Kidney epithelial cell (primary cell): ENCODE measurements around the gene DUS1L. TPM values are rescaled to one million over a fixed set of nuclear protein-coding genes. Genes with fewer than 3 reads are reported as not detected.

Experiments used
- DNase-seq: peaks from one replicate; pipeline ENCODE4 v3.0.0-alpha.2; 2010; ENCODE audit warnings: low read depth
- H3K27me3 ChIP-seq: 2 replicates; pipeline ENCODE4 v1.6.0; 2011; ENCODE audit warnings: low read length; ENCODE audit not compliant: control insufficient read depth, insufficient read depth
- H3K36me3 ChIP-seq: 2 replicates; pipeline ENCODE4 v1.5.1; 2011; ENCODE audit warnings: low read length; ENCODE audit not compliant: control insufficient read depth, insufficient read depth
- H3K4me3 ChIP-seq: 2 replicates; pipeline ENCODE4 v1.5.1; 2011; ENCODE audit warnings: low read depth, mild to moderate bottlenecking, control low read depth, low read length
- total RNA-seq: library from RNA; depleted of rRNA; stranded (reverse); fragments of >200 nt; gene quantifications from 2 replicates; pipeline ENCODE4 v1.2.3, GENCODE V29; 2015
- TF ChIP-seq, protein P1 (sequence below): IDR thresholded peaks from 2 replicates; pipeline ENCODE4 v1.5.1; 2011; ENCODE audit warnings: mild to moderate bottlenecking, moderate library complexity, low read length, control low read depth, inconsistent platforms; ENCODE audit not compliant: insufficient read depth, poor library complexity, severe bottlenecking

Gene DUS1L
- total RNA-seq, 1 donor from 2014 or later = 147 TPM

DNA sequence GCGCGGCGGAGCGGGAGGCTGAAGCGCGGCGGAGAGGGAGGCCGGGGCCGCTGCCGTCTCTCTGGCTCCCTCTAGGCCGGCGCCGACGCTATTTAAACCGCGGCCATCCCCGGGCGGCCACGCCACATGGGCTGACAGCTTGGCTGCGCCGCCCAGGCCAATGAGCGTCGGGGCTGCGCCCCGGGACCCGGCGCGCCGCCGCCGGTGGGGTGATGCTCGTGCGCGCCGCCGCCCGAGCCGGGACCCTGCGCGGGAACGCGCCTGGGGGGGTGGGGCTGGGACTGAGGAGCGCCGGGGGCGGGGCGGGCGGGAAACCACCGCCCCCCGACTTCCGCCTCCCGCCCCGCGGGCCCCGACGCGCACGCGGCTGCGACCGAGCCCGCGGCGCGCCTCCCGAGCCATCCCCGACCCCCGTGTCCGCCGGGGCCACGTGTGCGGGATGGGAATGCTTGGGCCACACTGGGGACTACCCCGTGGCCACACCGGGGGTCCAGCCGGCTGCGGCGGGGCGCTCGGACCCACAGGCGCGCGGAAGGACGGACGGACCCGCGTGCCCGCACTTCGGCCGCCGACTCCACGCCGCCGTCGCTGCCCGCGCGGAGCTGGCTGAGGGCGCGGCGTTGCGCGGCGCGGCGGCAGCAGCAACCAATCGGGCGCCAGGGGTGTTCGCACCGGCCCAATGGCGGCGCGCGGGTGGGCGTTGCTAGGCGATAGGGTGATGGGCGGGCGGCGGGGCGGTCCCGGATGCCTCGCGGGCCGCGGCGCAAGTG is 32.8 kb upstream of the DUS1L start, which contains the start of gene FASN:
FASN (minus strand) TSS at position 68 of the 770 bp plus-strand sequence. CDS start 1,791 bp downstream, outside the sequence.
- Histone ChIP-seq H3K4me3 (peak within 1 kb of the TSS; percentile 72), H3K36me3 (peaks cover 3% of the 10 kb centered on the region), H3K27me3 (no peaks in the 10 kb centered on the region)
- TF ChIP-seq, protein P1, sequence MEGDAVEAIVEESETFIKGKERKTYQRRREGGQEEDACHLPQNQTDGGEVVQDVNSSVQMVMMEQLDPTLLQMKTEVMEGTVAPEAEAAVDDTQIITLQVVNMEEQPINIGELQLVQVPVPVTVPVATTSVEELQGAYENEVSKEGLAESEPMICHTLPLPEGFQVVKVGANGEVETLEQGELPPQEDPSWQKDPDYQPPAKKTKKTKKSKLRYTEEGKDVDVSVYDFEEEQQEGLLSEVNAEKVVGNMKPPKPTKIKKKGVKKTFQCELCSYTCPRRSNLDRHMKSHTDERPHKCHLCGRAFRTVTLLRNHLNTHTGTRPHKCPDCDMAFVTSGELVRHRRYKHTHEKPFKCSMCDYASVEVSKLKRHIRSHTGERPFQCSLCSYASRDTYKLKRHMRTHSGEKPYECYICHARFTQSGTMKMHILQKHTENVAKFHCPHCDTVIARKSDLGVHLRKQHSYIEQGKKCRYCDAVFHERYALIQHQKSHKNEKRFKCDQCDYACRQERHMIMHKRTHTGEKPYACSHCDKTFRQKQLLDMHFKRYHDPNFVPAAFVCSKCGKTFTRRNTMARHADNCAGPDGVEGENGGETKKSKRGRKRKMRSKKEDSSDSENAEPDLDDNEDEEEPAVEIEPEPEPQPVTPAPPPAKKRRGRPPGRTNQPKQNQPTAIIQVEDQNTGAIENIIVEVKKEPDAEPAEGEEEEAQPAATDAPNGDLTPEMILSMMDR = peak; percentile 36
- DNase-seq = peak; percentile 66

DNA sequence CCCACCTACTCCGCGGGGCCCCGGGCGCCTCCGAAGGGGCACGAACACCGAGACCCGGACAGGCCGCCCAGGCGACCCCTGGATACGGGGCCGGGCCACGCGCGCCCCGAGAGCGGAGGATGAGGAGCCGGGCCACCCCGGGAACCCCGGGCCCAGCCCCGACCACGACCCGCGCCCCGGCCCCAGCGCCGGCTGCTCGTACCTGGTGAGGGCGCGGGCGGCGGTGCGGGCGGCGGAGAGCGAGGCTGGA is 32.2 kb upstream of the DUS1L start:
- H3K36me3 ChIP-seq = peaks cover 5% of the 10 kb centered on the region
- no peak for DNase-seq
- TF ChIP-seq, protein P1 = no peak
- no peaks in the 10 kb centered on the region for H3K27me3 ChIP-seq
- H3K4me3 ChIP-seq = peak overlapping the region; percentile 72

DNA sequence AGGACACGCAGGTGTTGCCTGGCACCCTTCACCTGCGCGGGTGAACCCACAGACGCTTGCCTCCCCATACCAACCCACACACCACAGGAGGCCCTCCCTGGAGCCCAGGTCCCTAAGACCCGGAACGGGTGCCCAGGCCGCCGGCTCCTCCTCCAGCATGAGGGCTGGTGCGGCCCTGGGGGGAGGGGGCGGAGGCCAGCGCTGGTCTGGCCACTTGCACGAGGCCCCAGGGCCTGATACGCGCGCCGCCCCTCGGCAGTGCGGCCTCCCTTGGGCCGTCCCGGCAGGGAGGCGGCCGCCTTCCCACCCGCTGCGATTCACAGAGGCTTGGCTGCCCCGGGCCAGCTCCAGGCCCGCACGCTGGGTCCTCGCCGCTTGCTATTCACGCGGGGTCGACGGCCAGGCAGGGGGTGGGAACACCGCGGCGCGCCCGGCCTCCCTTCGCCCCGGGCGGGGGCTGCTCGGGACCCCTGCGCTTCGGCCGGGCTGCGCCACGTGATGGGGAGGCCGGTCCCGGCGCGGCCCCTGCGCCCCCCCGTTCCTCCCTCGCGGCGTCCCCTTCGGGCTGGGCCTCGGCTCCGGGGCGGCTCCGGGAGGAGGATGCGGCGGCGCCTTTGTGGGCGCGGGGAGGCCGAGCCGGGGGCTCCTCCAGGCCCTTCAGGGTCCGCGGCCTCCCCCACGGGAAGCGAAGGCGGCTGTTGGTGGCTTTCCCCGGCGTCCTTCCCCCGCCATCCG is 31.7 kb upstream of the DUS1L start:
- Histone ChIP-seq H3K4me3 (peak overlapping the region; percentile 72), H3K27me3 (no peaks in the 10 kb centered on the region), H3K36me3 (peaks cover 5% of the 10 kb centered on the region)
- DNase-seq = no peak
- TF ChIP-seq, protein P1 = no peak

DNA sequence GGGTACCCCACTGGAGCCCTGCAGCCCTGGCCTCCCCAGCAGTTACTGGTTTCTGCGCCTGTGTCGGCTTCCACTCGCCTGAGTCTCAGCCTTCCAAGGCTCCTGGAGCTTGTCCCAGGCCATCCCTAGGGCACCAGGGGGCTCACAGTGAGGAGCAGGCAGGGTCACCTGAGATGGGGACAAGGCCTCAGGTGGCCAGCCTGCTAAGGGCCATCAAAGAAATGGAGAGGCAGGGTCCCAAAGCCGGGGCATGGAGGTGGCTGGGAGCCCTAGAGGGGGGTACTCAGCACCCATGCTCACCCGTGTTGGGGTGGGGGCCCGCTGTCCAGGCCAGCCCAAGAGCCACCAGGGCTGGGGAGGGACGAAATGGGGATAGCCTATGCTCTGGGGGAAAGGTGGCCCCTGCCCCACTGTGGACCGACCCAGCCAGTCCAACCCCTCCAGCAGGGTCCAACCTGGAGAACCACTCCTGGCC is 31.1 kb upstream of the DUS1L start:
- H3K27me3 ChIP-seq = no peaks in the 10 kb centered on the region
- H3K36me3 ChIP-seq = peaks cover 7% of the 10 kb centered on the region
- H3K4me3 ChIP-seq = peak overlapping the region; percentile 72
- TF ChIP-seq, protein P1 = no peak
- DNase-seq = no peak

DNA sequence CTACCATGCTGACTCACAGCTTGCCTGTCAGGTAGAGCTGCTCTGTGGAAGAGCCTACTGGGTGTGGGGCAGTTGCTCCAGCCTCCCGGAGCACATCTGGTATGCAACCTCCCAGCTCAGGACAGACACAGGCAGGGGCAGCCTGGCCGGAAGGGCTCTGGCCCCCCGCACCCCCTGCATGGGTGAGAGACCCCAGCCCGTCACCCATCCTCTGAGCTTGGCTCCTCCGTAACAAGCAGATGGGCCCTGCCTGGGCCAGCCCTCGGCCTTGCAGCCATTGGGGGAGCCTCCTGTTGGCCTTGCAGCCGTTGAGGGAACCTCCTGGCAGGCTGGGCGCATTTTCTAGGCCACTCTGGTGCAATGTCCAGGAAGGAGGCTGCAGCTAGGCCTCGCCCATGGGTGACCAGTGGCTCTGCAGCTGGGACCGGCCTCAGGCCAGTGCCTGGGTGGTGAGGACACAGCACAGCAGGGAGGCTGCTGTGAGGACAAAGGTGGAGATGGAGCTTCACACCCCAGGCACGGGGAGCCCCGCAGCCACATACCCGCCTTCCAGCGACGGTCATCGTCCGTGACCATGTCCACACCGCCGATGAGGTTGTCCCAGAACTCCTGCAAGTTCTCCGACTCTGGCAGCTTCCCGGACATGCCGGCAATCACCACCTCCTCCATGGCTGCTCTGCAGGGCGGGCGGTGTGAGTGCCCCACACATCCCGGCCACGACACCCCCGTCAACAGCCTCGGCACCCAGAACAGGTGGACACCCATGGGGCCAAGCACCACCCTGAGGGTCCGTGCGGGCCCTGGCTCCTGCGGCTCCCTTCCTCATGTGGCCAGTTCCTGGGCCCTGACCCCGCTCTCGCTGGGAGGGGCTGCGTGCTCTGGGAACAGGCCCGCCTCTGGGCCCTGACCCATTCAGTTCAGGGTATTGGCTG is 30.4 kb upstream of the DUS1L start:
- peaks cover 8% of the 10 kb centered on the region for H3K36me3 ChIP-seq
- TF ChIP-seq, protein P1 = no peak
- no peaks in the 10 kb centered on the region for H3K27me3 ChIP-seq
- DNase-seq = no peak
- peak overlapping the region; percentile 72 for H3K4me3 ChIP-seq
